AG09319 (cell line): Measurements from ENCODE around the gene TH.

Experiments used
- DNase-seq: peaks from one replicate; pipeline ENCODE4 v3.0.0-alpha.2; 2010; ENCODE audit warnings: low read depth; ENCODE audit errors: extremely low read depth
- CTCF ChIP-seq: IDR thresholded peaks from 2 replicates; pipeline ENCODE4 v1.5.1; 2011; ENCODE audit warnings: low read depth, mild to moderate bottlenecking, inconsistent platforms, low read length, moderate library complexity

TH gene

DNA sequence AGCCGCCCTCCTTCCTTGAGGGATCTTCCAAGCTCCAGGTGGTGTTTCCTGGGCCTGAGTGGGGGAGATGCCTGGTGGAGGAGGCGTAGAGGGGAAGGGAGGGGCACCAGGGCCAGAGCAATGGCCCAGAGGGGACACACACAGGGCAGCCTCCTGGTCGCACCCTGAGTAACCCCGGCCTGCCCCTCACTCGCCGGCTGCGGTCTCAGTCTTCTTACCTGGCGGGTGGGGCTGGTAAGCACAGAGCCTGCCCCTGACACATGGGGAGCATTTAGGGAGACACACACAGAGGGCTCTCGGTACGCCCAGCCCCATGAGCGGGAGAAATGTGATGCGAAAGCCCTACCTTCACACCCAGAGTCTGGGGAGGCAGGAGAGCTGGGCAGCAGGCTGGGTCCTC, 56.3 kb downstream of the TH start:
- no peak for DNase-seq
- TF ChIP-seq CTCF: no peak

DNA sequence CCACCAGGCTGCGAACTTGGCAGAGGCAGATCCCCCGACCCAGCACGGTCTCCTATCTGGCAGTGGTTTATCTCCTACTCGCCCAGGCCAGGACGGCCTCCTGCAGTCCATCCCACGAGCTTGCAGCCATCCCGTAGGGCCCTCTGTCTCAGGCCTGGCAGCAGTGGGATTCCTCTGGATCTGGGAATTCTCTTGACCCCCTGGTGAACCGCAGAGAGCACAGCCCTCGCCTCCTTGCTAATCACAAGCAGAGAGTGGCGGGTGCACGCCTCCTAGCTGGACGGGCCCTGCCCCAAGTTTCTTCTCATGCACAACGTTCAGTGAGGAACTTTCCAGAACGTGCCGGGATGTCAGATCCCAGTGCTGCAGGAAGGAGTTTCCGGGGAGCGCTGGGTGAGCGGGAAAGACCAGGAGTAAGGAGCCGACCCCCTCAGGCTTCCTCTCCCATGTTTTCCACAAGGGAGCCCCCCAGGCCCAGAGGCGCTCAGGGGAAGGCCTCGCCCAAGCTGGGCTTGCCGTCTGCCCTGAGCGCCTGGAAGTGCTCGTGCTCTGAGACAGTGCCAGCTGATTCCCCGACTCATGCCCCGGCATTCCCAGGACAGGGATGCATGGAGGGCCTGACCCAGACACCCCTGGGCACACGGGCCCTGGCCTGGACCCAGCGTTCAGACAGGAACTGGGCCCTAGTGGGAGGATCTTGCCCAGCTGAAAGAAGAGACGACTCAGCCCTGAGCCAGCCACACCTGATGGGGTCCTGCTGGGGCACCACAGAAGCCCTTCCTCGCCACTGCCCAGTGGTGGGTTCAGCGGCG, 57.0 kb downstream of the TH start:
- DNase-seq: no peak
- no peak for TF ChIP-seq CTCF
